ENCODE data around the gene SFXN5.

The SFXN5 gene

GRCh38 chr2:72983500-72984161 is 87.9 kb downstream of the SFXN5 start:
- no peak for TF ChIP-seq CTCF (IDR thresholded peaks at IDR 0.05; ENCODE audit: extremely low read depth, insufficient read depth, missing control alignments)
- in situ Hi-C loops (cut with MboI; ENCODE audit: low pct_unique_long_range_greater_than_20kb, low sequenced_read_pairs, unreplicated experiment) = loop anchor here (25.0 kb wide), 1 partner anchor 179 kb away; no protein-coding TSS in a partner anchor
- no peak for DNase-seq (ENCODE audit: low spot score)

- in situ Hi-C loops (cut with MboI; ENCODE audit: low pct_unique_long_range_greater_than_20kb, low sequenced_read_pairs, unreplicated experiment) = loop anchor here (25.0 kb wide), 1 partner anchor 179 kb away; no protein-coding TSS in a partner anchor
- DNase-seq (ENCODE audit: low spot score) = no peak
- TF ChIP-seq CTCF (IDR thresholded peaks at IDR 0.05; ENCODE audit: extremely low read depth, insufficient read depth, missing control alignments) = no peak
Measured at GRCh38 chr2:72982781-72983499, 88.6 kb downstream of the SFXN5 start.

GRCh38 chr2:72982219-72982618 is 89.3 kb downstream of the SFXN5 start:
- in situ Hi-C loops (cut with MboI; ENCODE audit: low pct_unique_long_range_greater_than_20kb, low sequenced_read_pairs, unreplicated experiment) = loop anchor here (25.0 kb wide), 1 partner anchor 180 kb away; no protein-coding TSS in a partner anchor
- no peak for TF ChIP-seq CTCF (IDR thresholded peaks at IDR 0.05; ENCODE audit: extremely low read depth, insufficient read depth, missing control alignments)
- no peak for DNase-seq (ENCODE audit: low spot score)

GRCh38 chr2:72981536-72981935 is 90.0 kb downstream of the SFXN5 start:
- TF ChIP-seq CTCF (IDR thresholded peaks at IDR 0.05; ENCODE audit: extremely low read depth, insufficient read depth, missing control alignments) = no peak
- DNase-seq (ENCODE audit: low spot score) = no peak
- in situ Hi-C loops (cut with MboI; ENCODE audit: low pct_unique_long_range_greater_than_20kb, low sequenced_read_pairs, unreplicated experiment) = loop anchor here (25.0 kb wide), 1 partner anchor 181 kb away; no protein-coding TSS in a partner anchor

GRCh38 chr2:72980535-72981217 is 90.8 kb downstream of the SFXN5 start:
- TF ChIP-seq CTCF (IDR thresholded peaks at IDR 0.05; ENCODE audit: extremely low read depth, insufficient read depth, missing control alignments) = no peak
- DNase-seq (ENCODE audit: low spot score) = no peak
- in situ Hi-C loops (cut with MboI; ENCODE audit: low pct_unique_long_range_greater_than_20kb, low sequenced_read_pairs, unreplicated experiment) = loop anchor here (25.0 kb wide), 1 partner anchor 182 kb away; no protein-coding TSS in a partner anchor

GRCh38 chr2:72979896-72980295 is 91.6 kb downstream of the SFXN5 start:
- no peak for TF ChIP-seq CTCF (IDR thresholded peaks at IDR 0.05; ENCODE audit: extremely low read depth, insufficient read depth, missing control alignments)
- DNase-seq (ENCODE audit: low spot score) = no peak
- in situ Hi-C loops (cut with MboI; ENCODE audit: low pct_unique_long_range_greater_than_20kb, low sequenced_read_pairs, unreplicated experiment) = loop anchor here (25.0 kb wide), 1 partner anchor 182 kb away; no protein-coding TSS in a partner anchor
